ENCODE data around the gene RAB27A. TPM values are rescaled to one million over a fixed set of nuclear protein-coding genes. Genes with fewer than 3 reads are reported as not detected.
A peak's percentile ranks its signal among the peaks of the same experiment; 100 is the strongest.
"Not testable (repeated sequence)": the region's sequence is repeated elsewhere in the genome, so short reads cannot be mapped to it uniquely, and the experiment has no call there.

The RAB27A gene
- total RNA-seq = 100 to 1,000 TPM; 136 to 243 TPM

- Mint-ChIP-seq H3K4me1 (ENCODE audit: low read depth in 2 of 2) (peaks cover 42 to 44% of the 10 kb centered on the region in 2 donors), H3K36me3 (peaks cover 27% of the 10 kb centered on the region), H3K4me3 (peak within 1 kb of the TSS; percentile 84), H3K27ac (peak within 1 kb of the TSS; percentile 97 to 99), H3K9me3 (no peaks in the 10 kb centered on the region), H3K27me3 (no peaks in the 10 kb centered on the region)
- peak; percentile 91 for DNase-seq (ENCODE audit: low spot score)
- peak; percentile 84 to 89 for ATAC-seq
These were observed at the start of gene RAB27A for GRCh38 chr15:55289746-55290527. RAB27A (minus strand) TSS chr15:55289813; CDS start chr15:55234934, 54,879 bp downstream.

- Mint-ChIP-seq H3K4me3 (no peak overlapping the region), H3K9me3 (no peaks in the 10 kb centered on the region), H3K27me3 (no peaks in the 10 kb centered on the region), H3K4me1 (ENCODE audit: low read depth in 2 of 2) (peaks cover 0 to 8% of the 10 kb centered on the region in 2 donors), H3K36me3 (peaks cover 10% of the 10 kb centered on the region), H3K27ac (no peak overlapping the region)
- DNase-seq (ENCODE audit: low spot score) (no peak), ATAC-seq (no peak)
These were observed 47.5 kb upstream of the RAB27A start for GRCh38 chr15:55337160-55337559.

GRCh38 chr15:55334997-55335396, 45.4 kb upstream of the RAB27A start:
- Mint-ChIP-seq H3K4me1 (ENCODE audit: low read depth in 2 of 2) (peaks cover 0 to 8% of the 10 kb centered on the region in 2 donors), H3K27me3 (no peaks in the 10 kb centered on the region), H3K9me3 (no peaks in the 10 kb centered on the region), H3K36me3 (peaks cover 17% of the 10 kb centered on the region), H3K4me3 (no peak overlapping the region), H3K27ac (peak overlapping the region in 1 of 2 donors; percentile 45)
- no peak for DNase-seq (ENCODE audit: low spot score)
- ATAC-seq = peak in 1 of 2 donors; percentile 56

GRCh38 chr15:55334371-55334770, 44.8 kb upstream of the RAB27A start:
- peaks cover 0 to 8% of the 10 kb centered on the region in 2 donors for H3K4me1 Mint-ChIP-seq (ENCODE audit: low read depth in 2 of 2)
- no peak for DNase-seq (ENCODE audit: low spot score)
- H3K9me3 Mint-ChIP-seq = no peaks in the 10 kb centered on the region
- no peak for ATAC-seq
- H3K27ac Mint-ChIP-seq = no peak overlapping the region
- no peak overlapping the region for H3K4me3 Mint-ChIP-seq
- no peaks in the 10 kb centered on the region for H3K27me3 Mint-ChIP-seq
- H3K36me3 Mint-ChIP-seq = peaks cover 17% of the 10 kb centered on the region

GRCh38 chr15:55327387-55327786, 37.8 kb upstream of the RAB27A start:
- peaks cover 13% of the 10 kb centered on the region for H3K36me3 Mint-ChIP-seq
- no peaks in the 10 kb centered on the region for H3K9me3 Mint-ChIP-seq
- H3K27ac Mint-ChIP-seq = no peak overlapping the region
- ATAC-seq = no peak
- DNase-seq (ENCODE audit: low spot score) = no peak
- no peak overlapping the region for H3K4me3 Mint-ChIP-seq
- H3K27me3 Mint-ChIP-seq = no peaks in the 10 kb centered on the region
- peaks cover 3 to 8% of the 10 kb centered on the region in 2 donors for H3K4me1 Mint-ChIP-seq (ENCODE audit: low read depth in 2 of 2)

- peaks cover 14 to 35% of the 10 kb centered on the region in 2 donors for H3K4me1 Mint-ChIP-seq (ENCODE audit: low read depth in 2 of 2)
- DNase-seq (ENCODE audit: low spot score) = no peak
- no peak for ATAC-seq
- peaks cover 17% of the 10 kb centered on the region for H3K36me3 Mint-ChIP-seq
- no peaks in the 10 kb centered on the region for H3K9me3 Mint-ChIP-seq
- H3K27ac Mint-ChIP-seq = peak overlapping the region; percentile 31 to 42
- no peak overlapping the region for H3K4me3 Mint-ChIP-seq
- no peaks in the 10 kb centered on the region for H3K27me3 Mint-ChIP-seq
These were observed 32.9 kb upstream of the RAB27A start for GRCh38 chr15:55322467-55322866.

- Mint-ChIP-seq H3K36me3 (peaks cover 17% of the 10 kb centered on the region), H3K27ac (no peak overlapping the region), H3K9me3 (no peaks in the 10 kb centered on the region), H3K27me3 (no peaks in the 10 kb centered on the region), H3K4me3 (no peak overlapping the region), H3K4me1 (ENCODE audit: low read depth in 2 of 2) (peaks cover 19 to 43% of the 10 kb centered on the region in 2 donors)
- ATAC-seq = no peak
- no peak for DNase-seq (ENCODE audit: low spot score)
These were observed 31.4 kb upstream of the RAB27A start for GRCh38 chr15:55320963-55321362.

GRCh38 chr15:55320238-55320550, 30.6 kb upstream of the RAB27A start:
- Mint-ChIP-seq H3K36me3 (peaks cover 17% of the 10 kb centered on the region), H3K27ac (peak overlapping the region; percentile 35 to 98), H3K4me1 (ENCODE audit: low read depth in 2 of 2) (peaks cover 24 to 47% of the 10 kb centered on the region in 2 donors), H3K4me3 (peak overlapping the region; percentile 98), H3K9me3 (no peaks in the 10 kb centered on the region), H3K27me3 (no peaks in the 10 kb centered on the region)
- DNase-seq (ENCODE audit: low spot score) = no peak
- ATAC-seq = no peak

- H3K36me3 Mint-ChIP-seq = peaks cover 17% of the 10 kb centered on the region
- peak overlapping the region; percentile 98 to 100 for H3K27ac Mint-ChIP-seq
- ATAC-seq (no peak), DNase-seq (ENCODE audit: low spot score) (no peak)
- peak overlapping the region; percentile 98 for H3K4me3 Mint-ChIP-seq
- no peaks in the 10 kb centered on the region for H3K27me3 Mint-ChIP-seq
- H3K9me3 Mint-ChIP-seq = no peaks in the 10 kb centered on the region
- H3K4me1 Mint-ChIP-seq (ENCODE audit: low read depth in 2 of 2) = peaks cover 29 to 52% of the 10 kb centered on the region in 2 donors
These were observed 30.1 kb upstream of the RAB27A start for GRCh38 chr15:55319537-55320237.

GRCh38 chr15:55318588-55319494, 29.2 kb upstream of the RAB27A start, which contains the start of the genes PIGB and PIGBOS1:
PIGB (plus strand) TSS chr15:55319222; CDS start chr15:55319251, 29 bp downstream.
PIGBOS1 (minus strand) TSS chr15:55319123; CDS start chr15:55317792, 1,331 bp downstream.
- Mint-ChIP-seq H3K27me3 (no peaks in the 10 kb centered on the region), H3K4me1 (ENCODE audit: low read depth in 2 of 2) (peaks cover 34 to 59% of the 10 kb centered on the region in 2 donors), H3K9me3 (no peaks in the 10 kb centered on the region), H3K27ac (peak within 1 kb of the TSS; percentile 98 to 100), H3K36me3 (peaks cover 11% of the 10 kb centered on the region), H3K4me3 (peak within 1 kb of the TSS; percentile 98)
- ATAC-seq (peak; percentile 97), DNase-seq (ENCODE audit: low spot score) (peak; percentile 87)

GRCh38 chr15:55302801-55303200, 13.2 kb upstream of the RAB27A start:
- not testable (repeated sequence) for H3K9me3 Mint-ChIP-seq, H3K27ac Mint-ChIP-seq, ATAC-seq

GRCh38 chr15:55297315-55297714, 7.7 kb upstream of the RAB27A start:
- DNase-seq (ENCODE audit: low spot score) (no peak), ATAC-seq (no peak)
- H3K4me1 Mint-ChIP-seq (ENCODE audit: low read depth in 2 of 2) = peaks cover 0 to 1% of the 10 kb centered on the region in 2 donors
- no peak overlapping the region for H3K4me3 Mint-ChIP-seq
- H3K36me3 Mint-ChIP-seq = no peaks in the 10 kb centered on the region
- H3K27ac Mint-ChIP-seq = no peak overlapping the region
- H3K9me3 Mint-ChIP-seq = no peaks in the 10 kb centered on the region
- H3K27me3 Mint-ChIP-seq = no peaks in the 10 kb centered on the region

More at GRCh38 chr15:55302801-55303200, 13.2 kb upstream of the RAB27A start:
- not testable (repeated sequence) for H3K27me3 Mint-ChIP-seq; DNase-seq (ENCODE audit: low spot score); H3K36me3 Mint-ChIP-seq; H3K4me3 Mint-ChIP-seq; H3K4me1 Mint-ChIP-seq (ENCODE audit: low read depth in 2 of 2)

GRCh38 chr15:55290528-55291057, 980 bp upstream of the RAB27A start:
- H3K9me3 Mint-ChIP-seq = no peaks in the 10 kb centered on the region
- DNase-seq (ENCODE audit: low spot score) = peak; percentile 89
- peak; percentile 84 to 86 for ATAC-seq
- peak overlapping the region; percentile 84 for H3K4me3 Mint-ChIP-seq
- H3K4me1 Mint-ChIP-seq (ENCODE audit: low read depth in 2 of 2) = peaks cover 36 to 38% of the 10 kb centered on the region in 2 donors
- peak overlapping the region; percentile 97 to 99 for H3K27ac Mint-ChIP-seq
- peaks cover 20% of the 10 kb centered on the region for H3K36me3 Mint-ChIP-seq
- H3K27me3 Mint-ChIP-seq = no peaks in the 10 kb centered on the region

Data from natural killer cell treated with Interleukin-12 subunit alpha and Interleukin-12 subunit beta and Interleukin-15 and Interleukin-18, amount 100 ng/mL, for 72 hours (primary cell).